Osteocyte (in vitro differentiated cells): ENCODE results near the gene EPN2. TPM values are rescaled to one million over a fixed set of nuclear protein-coding genes. Genes with fewer than 3 reads are reported as not detected.
A peak's percentile ranks its signal among the peaks of the same experiment; 100 is the strongest.

Source experiments
- DNase-seq: peaks from one replicate; pipeline ENCODE4 v3.0.0; 2021; ENCODE audit warnings: mixed read lengths; ENCODE audit not compliant: unreplicated experiment; ENCODE audit errors: extremely low spot score
- H3K27ac Mint-ChIP-seq: one replicate; pipeline ENCODE4 v1.8.0; 2021; ENCODE audit warnings: mild to moderate bottlenecking, mixed read lengths; ENCODE audit not compliant: unreplicated experiment
- H3K27me3 Mint-ChIP-seq: one replicate; pipeline ENCODE4 v1.8.0; 2021; ENCODE audit warnings: mixed read lengths; ENCODE audit not compliant: unreplicated experiment
- H3K36me3 Mint-ChIP-seq: one replicate; pipeline ENCODE4 v1.8.0; 2021; ENCODE audit warnings: mixed read lengths; ENCODE audit not compliant: unreplicated experiment
- H3K4me1 Mint-ChIP-seq: one replicate; pipeline ENCODE4 v1.8.0; 2021; ENCODE audit warnings: mixed read lengths; ENCODE audit not compliant: unreplicated experiment
- H3K4me3 Mint-ChIP-seq: one replicate; pipeline ENCODE4 v1.8.0; 2021; ENCODE audit warnings: mild to moderate bottlenecking, moderate library complexity, mixed read lengths; ENCODE audit not compliant: unreplicated experiment
- H3K9me3 Mint-ChIP-seq: one replicate; pipeline ENCODE4 v1.8.0; 2021; ENCODE audit warnings: mixed read lengths; ENCODE audit not compliant: unreplicated experiment
- total RNA-seq: library from RNA; stranded (reverse); gene quantifications from 2 replicates; pipeline ENCODE4 v1.2.1, GENCODE V29; 2021
- TF ChIP-seq, protein P1 (sequence below): fragments of 200-600 bp; sonication (generic); IDR thresholded peaks from 2 replicates; pipeline ENCODE4 v1.5.0; 2021; ENCODE audit warnings: antibody characterized with exemption, mild to moderate bottlenecking, moderate library complexity

The EPN2 gene
- total RNA-seq, 1 donor from 2014 or later, result 54.7 TPM

DNA sequence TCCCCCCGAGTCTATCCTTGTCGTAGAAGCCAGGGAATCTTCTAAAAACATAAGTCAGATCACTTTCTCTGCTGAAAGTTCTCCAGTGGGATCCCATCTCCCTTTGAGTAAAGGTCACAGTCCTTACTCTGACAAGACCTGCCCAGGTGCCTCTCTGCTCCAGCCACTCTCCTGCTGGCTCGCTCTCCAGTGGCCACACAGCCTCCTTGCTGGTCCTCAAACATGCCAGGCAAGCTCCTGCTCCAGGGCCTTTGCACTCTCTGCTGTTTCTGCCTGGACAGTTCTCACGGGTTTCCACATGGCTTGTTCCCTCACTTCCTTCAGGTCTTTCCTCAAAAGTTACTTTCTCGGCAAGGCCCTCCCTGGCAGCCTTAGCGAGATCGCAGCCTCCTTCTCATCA, 122.0 kb downstream of the EPN2 start:
- H3K4me3 Mint-ChIP-seq, result no peak overlapping the region
- H3K36me3 Mint-ChIP-seq, result peaks cover 10% of the 10 kb centered on the region
- no peaks in the 10 kb centered on the region for H3K27me3 Mint-ChIP-seq
- DNase-seq, result no peak
- peaks cover 25% of the 10 kb centered on the region for H3K4me1 Mint-ChIP-seq
- H3K27ac Mint-ChIP-seq, result no peak overlapping the region
- H3K9me3 Mint-ChIP-seq, result no peaks in the 10 kb centered on the region
- TF ChIP-seq, protein P1, sequence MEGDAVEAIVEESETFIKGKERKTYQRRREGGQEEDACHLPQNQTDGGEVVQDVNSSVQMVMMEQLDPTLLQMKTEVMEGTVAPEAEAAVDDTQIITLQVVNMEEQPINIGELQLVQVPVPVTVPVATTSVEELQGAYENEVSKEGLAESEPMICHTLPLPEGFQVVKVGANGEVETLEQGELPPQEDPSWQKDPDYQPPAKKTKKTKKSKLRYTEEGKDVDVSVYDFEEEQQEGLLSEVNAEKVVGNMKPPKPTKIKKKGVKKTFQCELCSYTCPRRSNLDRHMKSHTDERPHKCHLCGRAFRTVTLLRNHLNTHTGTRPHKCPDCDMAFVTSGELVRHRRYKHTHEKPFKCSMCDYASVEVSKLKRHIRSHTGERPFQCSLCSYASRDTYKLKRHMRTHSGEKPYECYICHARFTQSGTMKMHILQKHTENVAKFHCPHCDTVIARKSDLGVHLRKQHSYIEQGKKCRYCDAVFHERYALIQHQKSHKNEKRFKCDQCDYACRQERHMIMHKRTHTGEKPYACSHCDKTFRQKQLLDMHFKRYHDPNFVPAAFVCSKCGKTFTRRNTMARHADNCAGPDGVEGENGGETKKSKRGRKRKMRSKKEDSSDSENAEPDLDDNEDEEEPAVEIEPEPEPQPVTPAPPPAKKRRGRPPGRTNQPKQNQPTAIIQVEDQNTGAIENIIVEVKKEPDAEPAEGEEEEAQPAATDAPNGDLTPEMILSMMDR, result no peak

DNA sequence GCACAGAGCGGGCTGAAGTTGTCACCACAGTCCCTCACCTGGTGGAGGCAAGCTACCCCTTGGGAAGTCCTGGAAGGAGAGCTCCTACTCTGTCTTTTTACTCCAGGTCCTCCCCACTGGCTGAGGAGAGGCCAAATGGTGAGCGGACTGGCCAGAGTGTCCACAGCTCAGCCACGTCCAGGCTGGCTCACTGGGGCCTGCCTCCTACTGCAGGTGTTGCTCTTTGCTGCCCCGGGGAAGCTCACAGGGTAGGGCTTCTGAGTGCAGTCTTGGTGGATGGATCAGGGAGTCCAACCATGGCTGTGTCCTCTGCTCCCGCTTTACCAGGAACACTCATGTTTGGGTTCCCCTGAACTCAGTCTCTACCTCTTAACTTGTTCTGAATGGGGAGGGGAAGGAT, 122.7 kb downstream of the EPN2 start:
- H3K4me1 Mint-ChIP-seq, result peaks cover 27% of the 10 kb centered on the region
- no peak overlapping the region for H3K4me3 Mint-ChIP-seq
- peaks cover 10% of the 10 kb centered on the region for H3K36me3 Mint-ChIP-seq
- no peak overlapping the region for H3K27ac Mint-ChIP-seq
- no peaks in the 10 kb centered on the region for H3K27me3 Mint-ChIP-seq
- TF ChIP-seq, protein P1, result no peak
- no peak for DNase-seq
- no peaks in the 10 kb centered on the region for H3K9me3 Mint-ChIP-seq

GRCh38 chr17:19360772-19361171, 123.6 kb downstream of the EPN2 start:
- no peaks in the 10 kb centered on the region for H3K9me3 Mint-ChIP-seq
- H3K27ac Mint-ChIP-seq, result no peak overlapping the region
- DNase-seq, result no peak
- H3K36me3 Mint-ChIP-seq, result peaks cover 10% of the 10 kb centered on the region
- H3K4me1 Mint-ChIP-seq, result peaks cover 30% of the 10 kb centered on the region
- H3K27me3 Mint-ChIP-seq, result no peaks in the 10 kb centered on the region
- H3K4me3 Mint-ChIP-seq, result no peak overlapping the region
- TF ChIP-seq, protein P1, result no peak

DNA sequence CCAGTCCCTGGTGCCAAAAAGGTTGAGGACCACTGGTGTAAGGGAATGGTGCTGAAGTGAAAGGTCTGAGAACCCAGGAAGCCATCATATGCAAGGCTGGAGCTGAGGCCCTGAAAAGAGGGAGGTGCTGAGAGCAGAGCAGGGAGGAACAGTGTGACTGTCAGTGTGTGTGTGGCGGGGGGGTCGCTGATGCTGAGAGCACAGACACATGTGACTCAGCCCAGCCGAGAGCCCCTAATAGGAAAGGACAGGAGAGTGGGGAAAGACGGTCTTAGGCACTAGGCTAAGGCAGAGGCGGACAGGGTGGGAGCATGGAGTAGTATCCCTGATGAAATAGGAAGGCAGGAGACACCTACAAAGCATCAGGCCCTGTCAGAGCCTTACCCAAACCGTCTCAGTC, 124.2 kb downstream of the EPN2 start:
- Mint-ChIP-seq H3K36me3 (peaks cover 10% of the 10 kb centered on the region), H3K4me3 (peak overlapping the region; percentile 65), H3K9me3 (no peaks in the 10 kb centered on the region), H3K4me1 (peaks cover 30% of the 10 kb centered on the region), H3K27me3 (no peaks in the 10 kb centered on the region), H3K27ac (peak overlapping the region; percentile 72)
- no peak for DNase-seq
- TF ChIP-seq, protein P1, result no peak

- no peaks in the 10 kb centered on the region for H3K9me3 Mint-ChIP-seq
- DNase-seq, result no peak
- H3K4me1 Mint-ChIP-seq, result peaks cover 30% of the 10 kb centered on the region
- H3K27me3 Mint-ChIP-seq, result no peaks in the 10 kb centered on the region
- TF ChIP-seq, protein P1, result no peak
- H3K4me3 Mint-ChIP-seq, result peak overlapping the region; percentile 86
- peak overlapping the region; percentile 14 for H3K27ac Mint-ChIP-seq
- peaks cover 7% of the 10 kb centered on the region for H3K36me3 Mint-ChIP-seq
Measured at GRCh38 chr17:19361944-19362276, 124.7 kb downstream of the EPN2 start.
